Activated B cell treated with CpG ODN at 0.5 μM for 24 hours (primary cell): Measurements from ENCODE around the gene SNX20. TPM values are rescaled to one million over a fixed set of nuclear protein-coding genes. Genes with fewer than 3 reads are reported as not detected.

Experiments used
- ATAC-seq: fragments of 200-7000 bp; cut with Tn5 transposase; one replicate; pipeline ENCODE4 v1.10.0; 2021; ENCODE audit warnings: low read depth, mild to moderate bottlenecking, moderate library complexity
- CTCF ChIA-PET: fragments of 350-600 bp; sonication (Branson Sonifier 250); formaldehyde crosslinking; loops from one replicate; lab custom pipeline; 2021; ENCODE audit warnings: antibody characterized with exemption; lab: Charles Lee
- POLR2A ChIA-PET: fragments of 350-600 bp; sonication (Branson Sonifier 250); formaldehyde crosslinking; loops from one replicate; lab custom pipeline; 2021; ENCODE audit warnings: antibody characterized with exemption; lab: Charles Lee
- DNase-seq: peaks from one replicate; pipeline ENCODE4 v3.0.0; 2022
- H3K27ac Mint-ChIP-seq: one replicate; pipeline ENCODE4 v1.8.0; 2020; ENCODE audit warnings: mixed read lengths
- H3K27me3 Mint-ChIP-seq: one replicate; pipeline ENCODE4 v1.8.0; 2021; ENCODE audit warnings: mixed read lengths
- H3K36me3 Mint-ChIP-seq: one replicate; pipeline ENCODE4 v1.8.0; 2021; ENCODE audit warnings: low read depth, mixed read lengths
- H3K4me1 Mint-ChIP-seq: one replicate; pipeline ENCODE4 v1.8.0; 2021; ENCODE audit warnings: mixed read lengths
- H3K4me3 Mint-ChIP-seq: one replicate; pipeline ENCODE4 v1.8.0; 2020; ENCODE audit warnings: mild to moderate bottlenecking, mixed read lengths
- H3K9me3 Mint-ChIP-seq: one replicate; pipeline ENCODE4 v1.8.0; 2020; ENCODE audit warnings: mixed read lengths
- CTCF ChIP-seq: fragments of 200-600 bp; IDR thresholded peaks from one replicate; pipeline ENCODE4 v1.8.0; 2022; ENCODE audit warnings: antibody characterized with exemption, mild to moderate bottlenecking
- intact Hi-C: fragments of 100-400 bp; cut with micrococcal nuclease; formaldehyde crosslinking; loops from one replicate; pipeline ENCODE4 v1.15.1; 2024
- total RNA-seq: library from RNA; stranded (reverse); gene quantifications from 2 replicates; pipeline ENCODE4 v1.2.3, GENCODE V29; 2022

The SNX20 gene
- total RNA-seq, 1 donor from 2014 or later, result 33.1 TPM

GRCh38 chr16:50721549-50722404 is 40.7 kb upstream of the SNX20 start:
- no peak for ATAC-seq
- Mint-ChIP-seq H3K9me3 (peaks cover 10% of the 10 kb centered on the region), H3K36me3 (no peaks in the 10 kb centered on the region), H3K27ac (no peak overlapping the region), H3K4me3 (no peak overlapping the region), H3K27me3 (no peaks in the 10 kb centered on the region), H3K4me1 (no peaks in the 10 kb centered on the region)
- no peak for TF ChIP-seq CTCF
- intact Hi-C loops, result no loop called here
- ChIA-PET CTCF (interaction anchor here (1.8 kb wide), 1 partner anchor 56 kb away, joined by 5 read pairs; no protein-coding TSS in a partner anchor), POLR2A (no interaction called here)
- no peak for DNase-seq

- Mint-ChIP-seq H3K4me3 (no peak overlapping the region), H3K4me1 (no peaks in the 10 kb centered on the region), H3K36me3 (no peaks in the 10 kb centered on the region), H3K27me3 (no peaks in the 10 kb centered on the region), H3K27ac (no peak overlapping the region), H3K9me3 (peaks cover 10% of the 10 kb centered on the region)
- POLR2A ChIA-PET, result no interaction called here
- DNase-seq, result no peak
- ATAC-seq, result no peak
- intact Hi-C loops, result no loop called here
- no peak for TF ChIP-seq CTCF
- CTCF ChIA-PET, result interaction anchor here (1.4 kb wide), 1 partner anchor 87 kb away, joined by 6 read pairs; no protein-coding TSS in a partner anchor
Measured at GRCh38 chr16:50719401-50720337, 38.6 kb upstream of the SNX20 start.

GRCh38 chr16:50718761-50719400 is 37.8 kb upstream of the SNX20 start:
- intact Hi-C loops, result no loop called here
- Mint-ChIP-seq H3K27me3 (no peaks in the 10 kb centered on the region), H3K27ac (no peak overlapping the region), H3K9me3 (peaks cover 4% of the 10 kb centered on the region), H3K4me1 (no peaks in the 10 kb centered on the region), H3K4me3 (no peak overlapping the region), H3K36me3 (no peaks in the 10 kb centered on the region)
- ChIA-PET POLR2A (no interaction called here), CTCF (no interaction called here)
- no peak for TF ChIP-seq CTCF
- ATAC-seq, result no peak
- DNase-seq, result no peak

- Mint-ChIP-seq H3K9me3 (peaks cover 1% of the 10 kb centered on the region), H3K27me3 (no peaks in the 10 kb centered on the region), H3K4me3 (no peak overlapping the region), H3K4me1 (no peaks in the 10 kb centered on the region), H3K36me3 (no peaks in the 10 kb centered on the region), H3K27ac (no peak overlapping the region)
- DNase-seq (no peak), ATAC-seq (no peak)
- intact Hi-C loops, result no loop called here
- no peak for TF ChIP-seq CTCF
- ChIA-PET CTCF (no interaction called here), POLR2A (no interaction called here)
Measured at GRCh38 chr16:50718061-50718760, 37.1 kb upstream of the SNX20 start.
